Spleen (tissue), 7 donors: ENCODE results near the gene ACBD7.

Source experiments
- CTCF ChIP-seq, 11 experiments: fragments of 200-600 bp in 7 of 11; fragments of 450-650 bp in 4 of 11; sonication (generic) in 4 of 11; IDR thresholded peaks in 8 of 11; conservative IDR thresholded peaks in 3 of 11; 1 replicate in 7 of 11; 2 replicates in 4 of 11; pipeline versions ENCODE4 v1.4.0 to v1.8.0; 2016 to 2021; ENCODE audit warnings: antibody characterized with exemption in 11 of 11, inconsistent platforms in 4 of 11, mild to moderate bottlenecking in 1 of 11
- POLR2AphosphoS5 ChIP-seq, 3 donors: sonication (generic); formaldehyde crosslinking; IDR thresholded peaks; one replicate each; pipeline ENCODE4 v1.5.1; 2017; ENCODE audit warnings: antibody characterized with exemption in 3 of 3
- donor health status: DM: no; HTN: no; CAD: no; lungs with moderate emphysema.
- donor health status: DM: no; HTN: no; CAD: no.
- donor health status: DM: no; HTN: no; CAD: no.

GRCh38 chr10:15118615-15119014 is 30.0 kb upstream of the ACBD7 start:
- no peak for TF ChIP-seq CTCF (IDR thresholded peaks at IDR 0.05 in 8 of 11, conservative IDR thresholded peaks at IDR 0.05 in 3 of 11)
- TF ChIP-seq POLR2AphosphoS5 (IDR thresholded peaks at IDR 0.05): no peak
